PC-3 (cell line): ENCODE results near the gene SYTL1. TPM values are rescaled to one million over a fixed set of nuclear protein-coding genes. Genes with fewer than 3 reads are reported as not detected.

Experiments used
- ATAC-seq: fragments of 200-7000 bp; cut with Tn5 transposase; 2 replicates; pipeline ENCODE4 v1.9.1; 2020; ENCODE audit warnings: mild to moderate bottlenecking, moderate library complexity
- BruUV-seq: library from RNA; stranded (reverse); fragments of 400-500 nt; replicated peaks from 2 replicates; lab custom pipeline; 2021; lab: Mats Ljungman, UMichigan
- CTCF ChIA-PET: fragments of 300-600 bp; sonication (Branson Sonifier 250); formaldehyde crosslinking; loops from one replicate; lab custom pipeline; 2022; ENCODE audit warnings: antibody characterized with exemption; lab: Charles Lee
- POLR2A ChIA-PET: fragments of 300-600 bp; sonication (Branson Sonifier 250); formaldehyde crosslinking; loops from one replicate; lab custom pipeline; 2022; ENCODE audit warnings: antibody characterized with exemption; ENCODE audit not compliant: unreplicated experiment; lab: Charles Lee
- DNase-seq: peaks from one replicate; pipeline ENCODE4 v3.0.0-alpha.2; 2015
- H2AFZ ChIP-seq: fragments of 300-600 bp; sonication (generic); 2 replicates; pipeline ENCODE4 v1.6.0; 2016; ENCODE audit warnings: antibody characterized with exemption, low read length
- H3F3A ChIP-seq: fragments of 300-600 bp; sonication (generic); one replicate; pipeline ENCODE4 v1.6.0; 2017; ENCODE audit warnings: antibody characterized with exemption, low read length, control low read depth, mild to moderate bottlenecking; ENCODE audit not compliant: unreplicated experiment
- H3K27ac ChIP-seq: fragments of 300-600 bp; sonication (generic); 2 replicates; pipeline ENCODE4 v1.5.1; 2016; ENCODE audit warnings: mild to moderate bottlenecking, low read length
- H3K27me3 ChIP-seq: fragments of 300-600 bp; sonication (generic); 2 replicates; pipeline ENCODE4 v1.6.1; 2016; ENCODE audit warnings: low read length, mixed read lengths
- H3K36me3 ChIP-seq: fragments of 300-600 bp; sonication (generic); 2 replicates; pipeline ENCODE4 v1.6.1; 2016; ENCODE audit warnings: low read depth, mixed run types, low read length, mixed read lengths
- H3K4me1 ChIP-seq: fragments of 300-600 bp; sonication (generic); 2 replicates; pipeline ENCODE4 v1.5.1; 2016; ENCODE audit warnings: low read length; ENCODE audit not compliant: insufficient read depth
- H3K4me2 ChIP-seq: fragments of 300-600 bp; sonication (generic); 2 replicates; pipeline ENCODE4 v1.6.0; 2016; ENCODE audit warnings: low read length
- H3K4me3 ChIP-seq: fragments of 300-600 bp; sonication (generic); 2 replicates; pipeline ENCODE4 v1.5.1; 2016; ENCODE audit warnings: mild to moderate bottlenecking, low read length, mixed read lengths
- H3K79me2 ChIP-seq: fragments of 300-600 bp; sonication (generic); 2 replicates; pipeline ENCODE4 v1.6.1; 2017; ENCODE audit warnings: low read length, mixed read lengths
- H3K9ac ChIP-seq: fragments of 300-600 bp; sonication (generic); 2 replicates; pipeline ENCODE4 v1.6.0; 2016; ENCODE audit warnings: mild to moderate bottlenecking, low read length
- H3K9me2 ChIP-seq: fragments of 300-600 bp; sonication (generic); replicated peaks from 2 replicates; pipeline ENCODE4 v1.6.1; 2016; ENCODE audit warnings: mixed run types, low read length, mixed read lengths
- H3K9me3 ChIP-seq: fragments of 300-600 bp; sonication (generic); 2 replicates; pipeline ENCODE4 v1.6.1; 2016; ENCODE audit warnings: low read length, mixed read lengths
- H4K20me1 ChIP-seq: fragments of 300-600 bp; sonication (generic); 2 replicates; pipeline ENCODE4 v1.6.1; 2016; ENCODE audit warnings: low read length, mixed read lengths
- CTCF ChIP-seq: fragments of 300-600 bp; sonication (generic); conservative IDR thresholded peaks from 2 replicates; pipeline ENCODE4 v1.5.1; 2017; ENCODE audit warnings: antibody characterized with exemption, low read depth, mild to moderate bottlenecking, low read length
- EZH2 ChIP-seq: fragments of 300-600 bp; sonication (generic); IDR thresholded peaks from one replicate; pipeline ENCODE4 v1.6.1; 2017; ENCODE audit warnings: antibody characterized with exemption, mild to moderate bottlenecking, low read length; ENCODE audit not compliant: unreplicated experiment
- EZH2phosphoT487 ChIP-seq: fragments of 300-600 bp; sonication (generic); IDR thresholded peaks from 2 replicates; pipeline ENCODE4 v1.6.1; 2018; ENCODE audit warnings: mild to moderate bottlenecking, antibody characterized with exemption, low read length, borderline replicate concordance
- intact Hi-C: fragments of 100-400 bp; cut with micrococcal nuclease; formaldehyde crosslinking; loops from 2 replicates; pipeline ENCODE4 v1.9.0; 2023
- total RNA-seq: library from RNA; depleted of rRNA; stranded (reverse); fragments of >200 nt; gene quantifications from 2 replicates; pipeline ENCODE4 v1.2.3, GENCODE V29; 2014

The SYTL1 gene
- total RNA-seq, 1 experiment from 2014 or later, result 26.8 TPM

- no TSS peak for BruUV-seq
- TF ChIP-seq EZH2phosphoT487 (no peak), EZH2 (no peak), CTCF (no peak)
- CTCF ChIA-PET, result no interaction called here
- H3F3A ChIP-seq, result no peaks in the 10 kb centered on the region
- no peak overlapping the region for H3K27ac ChIP-seq
- H3K4me1 ChIP-seq, result peaks cover 10% of the 10 kb centered on the region
- no peaks in the 10 kb centered on the region for H3K9me2 ChIP-seq
- H3K9me3 ChIP-seq, result no peaks in the 10 kb centered on the region
- no peaks in the 10 kb centered on the region for H3K27me3 ChIP-seq
- POLR2A ChIA-PET, result no interaction called here
- ATAC-seq (no peak), DNase-seq (no peak)
- no peak overlapping the region for H3K4me2 ChIP-seq
- no peaks in the 10 kb centered on the region for H3K79me2 ChIP-seq
- intact Hi-C loops, result no loop called here
- no peak overlapping the region for H2AFZ ChIP-seq
- peaks cover 12% of the 10 kb centered on the region for H3K36me3 ChIP-seq
- H4K20me1 ChIP-seq, result no peaks in the 10 kb centered on the region
- no peak overlapping the region for H3K9ac ChIP-seq
- H3K4me3 ChIP-seq, result no peak overlapping the region
These were observed 11.8 kb downstream of the SYTL1 start for GRCh38 chr1:27353629-27354028.

GRCh38 chr1:27355683-27356082, 13.9 kb downstream of the SYTL1 start:
- no TSS peak for BruUV-seq

GRCh38 chr1:27356277-27356618, 14.4 kb downstream of the SYTL1 start:
- Histone ChIP-seq H4K20me1 (no peaks in the 10 kb centered on the region), H2AFZ (no peak overlapping the region), H3K9me3 (no peaks in the 10 kb centered on the region), H3K27ac (no peak overlapping the region), H3K9ac (no peak overlapping the region), H3F3A (no peaks in the 10 kb centered on the region), H3K4me2 (no peak overlapping the region), H3K27me3 (no peaks in the 10 kb centered on the region), H3K79me2 (no peaks in the 10 kb centered on the region), H3K4me3 (no peak overlapping the region), H3K4me1 (no peaks in the 10 kb centered on the region), H3K36me3 (peaks cover 12% of the 10 kb centered on the region), H3K9me2 (no peaks in the 10 kb centered on the region)
- BruUV-seq, result no TSS peak
- no peak for DNase-seq
- CTCF ChIA-PET, result no interaction called here
- TF ChIP-seq EZH2, result no peak
- TF ChIP-seq EZH2phosphoT487, result no peak
- no peak for ATAC-seq
- intact Hi-C loops, result no loop called here
- POLR2A ChIA-PET, result no interaction called here

More at GRCh38 chr1:27355683-27356082, 13.9 kb downstream of the SYTL1 start:
- DNase-seq, result no peak
- Histone ChIP-seq H4K20me1 (no peaks in the 10 kb centered on the region), H3K9ac (no peak overlapping the region), H3K27ac (no peak overlapping the region), H2AFZ (no peak overlapping the region), H3K36me3 (peaks cover 12% of the 10 kb centered on the region), H3K4me1 (no peaks in the 10 kb centered on the region), H3K27me3 (no peaks in the 10 kb centered on the region), H3K4me2 (no peak overlapping the region), H3K4me3 (no peak overlapping the region), H3K9me2 (no peaks in the 10 kb centered on the region), H3K9me3 (no peaks in the 10 kb centered on the region), H3K79me2 (no peaks in the 10 kb centered on the region), H3F3A (no peaks in the 10 kb centered on the region)
- TF ChIP-seq EZH2, result no peak
- TF ChIP-seq EZH2phosphoT487, result no peak
- TF ChIP-seq CTCF, result no peak
- no peak for ATAC-seq
- CTCF ChIA-PET, result no interaction called here
- intact Hi-C loops, result no loop called here
- POLR2A ChIA-PET, result no interaction called here
